Activated CD8-positive, alpha-beta T cell treated with anti-CD3 and anti-CD28 coated beads for 36 hours (primary cell): ENCODE results near the gene MCM10. TPM values are rescaled to one million over a fixed set of nuclear protein-coding genes. Genes with fewer than 3 reads are reported as not detected.
"Not testable (repeated sequence)": the region's sequence is repeated elsewhere in the genome, so short reads cannot be mapped to it uniquely, and the experiment has no call there.

Experiments used
- ATAC-seq: fragments of 200-7000 bp; cut with Tn5 transposase; one replicate; pipeline ENCODE4 v1.10.0; 2021; ENCODE audit warnings: mild to moderate bottlenecking, moderate library complexity
- CTCF ChIA-PET: fragments of 350-600 bp; sonication (Branson Sonifier 250); formaldehyde crosslinking; loops from one replicate; lab custom pipeline; 2021; ENCODE audit warnings: antibody characterized with exemption; lab: Charles Lee
- POLR2A ChIA-PET: fragments of 350-600 bp; sonication (Branson Sonifier 250); formaldehyde crosslinking; loops from one replicate; lab custom pipeline; 2021; ENCODE audit warnings: antibody characterized with exemption; lab: Charles Lee
- DNase-seq: peaks from one replicate; pipeline ENCODE4 v3.0.0-alpha.2; 2020
- H3K27ac Mint-ChIP-seq: one replicate; pipeline ENCODE4 v1.8.0; 2021; ENCODE audit warnings: mild to moderate bottlenecking, mixed read lengths
- H3K27me3 Mint-ChIP-seq: one replicate; pipeline ENCODE4 v1.8.0; 2021; ENCODE audit warnings: mixed read lengths
- H3K36me3 Mint-ChIP-seq: one replicate; pipeline ENCODE4 v1.8.0; 2021; ENCODE audit warnings: low read depth, mixed read lengths
- H3K4me1 Mint-ChIP-seq: one replicate; pipeline ENCODE4 v1.8.0; 2021; ENCODE audit warnings: low read depth, mixed read lengths
- H3K4me3 Mint-ChIP-seq: one replicate; pipeline ENCODE4 v1.8.0; 2021; ENCODE audit warnings: mild to moderate bottlenecking, moderate library complexity, mixed read lengths
- H3K9me3 Mint-ChIP-seq: one replicate; pipeline ENCODE4 v1.8.0; 2021; ENCODE audit warnings: mixed read lengths
- CTCF ChIP-seq: fragments of 200-600 bp; IDR thresholded peaks from one replicate; pipeline ENCODE4 v1.8.0; 2022; ENCODE audit warnings: antibody characterized with exemption, mild to moderate bottlenecking
- intact Hi-C: fragments of 100-400 bp; cut with micrococcal nuclease; formaldehyde crosslinking; loops from one replicate; pipeline ENCODE4 v1.10.0; 2022
- total RNA-seq, 2 experiments: library from RNA; stranded (reverse); gene quantifications; one replicate each; pipeline ENCODE4 v1.2.3, GENCODE V29; 2021

The MCM10 gene
- total RNA-seq, 2 experiments from 2014 or later, result 65.4 to 69.0 TPM

GRCh38 chr10:13147161-13147560, 14.2 kb upstream of the MCM10 start:
- H3K27ac Mint-ChIP-seq, result no peak overlapping the region
- CTCF ChIA-PET, result no interaction called here
- no peak overlapping the region for H3K4me3 Mint-ChIP-seq
- ATAC-seq (no peak), DNase-seq (no peak)
- intact Hi-C loops, result no loop called here
- peaks cover 22% of the 10 kb centered on the region for H3K9me3 Mint-ChIP-seq
- H3K4me1 Mint-ChIP-seq, result no peaks in the 10 kb centered on the region
- H3K36me3 Mint-ChIP-seq, result peaks cover 17% of the 10 kb centered on the region
- H3K27me3 Mint-ChIP-seq, result no peaks in the 10 kb centered on the region
- no peak for TF ChIP-seq CTCF
- POLR2A ChIA-PET, result no interaction called here

- peaks cover 2% of the 10 kb centered on the region for H3K36me3 Mint-ChIP-seq
- intact Hi-C loops, result no loop called here
These were observed 9.1 kb upstream of the MCM10 start for GRCh38 chr10:13152296-13152695.

GRCh38 chr10:13155860-13156259, 5.5 kb upstream of the MCM10 start:
- H3K27me3 Mint-ChIP-seq, H3K9me3 Mint-ChIP-seq, H3K4me3 Mint-ChIP-seq, ATAC-seq, H3K27ac Mint-ChIP-seq, DNase-seq, H3K36me3 Mint-ChIP-seq, H3K4me1 Mint-ChIP-seq, intact Hi-C loops, CTCF ChIA-PET, POLR2A ChIA-PET: not testable (repeated sequence)

More at GRCh38 chr10:13152296-13152695, 9.1 kb upstream of the MCM10 start:
- ChIA-PET CTCF (interaction anchor here (0.6 kb wide), 1 partner anchor 435 kb away, joined by 3 read pairs; no protein-coding TSS in a partner anchor), POLR2A (no interaction called here)
- TF ChIP-seq CTCF, result no peak
- Mint-ChIP-seq H3K27me3 (peaks cover 5% of the 10 kb centered on the region), H3K4me3 (no peak overlapping the region), H3K27ac (no peak overlapping the region), H3K9me3 (no peaks in the 10 kb centered on the region), H3K4me1 (no peaks in the 10 kb centered on the region)
- ATAC-seq, result no peak
- DNase-seq, result no peak

GRCh38 chr10:13158401-13158800, 3.0 kb upstream of the MCM10 start:
- Mint-ChIP-seq H3K4me3 (peak overlapping the region; percentile 57), H3K27ac (peak overlapping the region; percentile 30), H3K27me3 (peaks cover 5% of the 10 kb centered on the region), H3K9me3 (no peaks in the 10 kb centered on the region), H3K4me1 (peaks cover 16% of the 10 kb centered on the region), H3K36me3 (peaks cover 14% of the 10 kb centered on the region)
- ChIA-PET POLR2A (no interaction called here), CTCF (no interaction called here)
- intact Hi-C loops, result no loop called here
- TF ChIP-seq CTCF, result no peak
- peak; percentile 6 for DNase-seq
- ATAC-seq, result no peak

- peak overlapping the region; percentile 65 for H3K27ac Mint-ChIP-seq
- H3K4me3 Mint-ChIP-seq, result peak overlapping the region; percentile 96
- intact Hi-C loops, result loop anchor here (1.0 kb wide), 1 partner anchor 140 kb away; no protein-coding TSS in a partner anchor
- peaks cover 25% of the 10 kb centered on the region for H3K4me1 Mint-ChIP-seq
- peak; percentile 32 for ATAC-seq
- H3K9me3 Mint-ChIP-seq, result no peaks in the 10 kb centered on the region
- H3K36me3 Mint-ChIP-seq, result peaks cover 37% of the 10 kb centered on the region
- no peaks in the 10 kb centered on the region for H3K27me3 Mint-ChIP-seq
- no peak for TF ChIP-seq CTCF
- peak; percentile 57 for DNase-seq
- CTCF ChIA-PET, result interaction anchor here (0.6 to 3.5 kb wide), 18 partner anchors 14 to 280 kb away, joined by 3 to 30 read pairs (median 4); no protein-coding TSS in a partner anchor
- POLR2A ChIA-PET, result interaction anchor here (1.1 to 2.9 kb wide), 6 partner anchors 23 to 188 kb away, joined by 3 to 16 read pairs (median 4); partner anchors contain the start of gene PHYH
These were observed 506 bp downstream of the MCM10 start for GRCh38 chr10:13161857-13162271.
